Stimulated activated CD4-positive, alpha-beta T cell treated with anti-CD3 and anti-CD28 coated beads, Interleukin-4, amount 100 ng/mL, for 1 hour (primary cell): ENCODE measurements around the gene PDE6B.

Source experiments
- DNase-seq: peaks from one replicate; pipeline ENCODE4 v3.0.0-alpha.2; 2020

The PDE6B gene

DNA sequence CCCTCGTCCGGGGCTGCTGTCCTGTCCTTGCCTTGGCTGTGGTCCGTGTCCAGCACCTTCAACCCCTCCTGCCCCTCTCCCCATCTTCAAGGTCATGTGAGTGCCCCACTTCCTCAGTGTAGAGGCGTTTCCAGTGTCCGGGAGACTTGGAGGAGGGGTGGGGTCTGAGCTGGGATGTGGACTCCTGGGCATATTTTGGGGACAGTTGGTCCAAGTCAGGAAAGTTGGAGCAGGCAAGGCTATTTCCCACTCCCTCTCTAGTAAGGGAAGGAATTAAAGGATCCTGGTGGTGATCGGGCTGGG lies 83.2 kb downstream of the PDE6B start:
- DNase-seq = no peak

DNA sequence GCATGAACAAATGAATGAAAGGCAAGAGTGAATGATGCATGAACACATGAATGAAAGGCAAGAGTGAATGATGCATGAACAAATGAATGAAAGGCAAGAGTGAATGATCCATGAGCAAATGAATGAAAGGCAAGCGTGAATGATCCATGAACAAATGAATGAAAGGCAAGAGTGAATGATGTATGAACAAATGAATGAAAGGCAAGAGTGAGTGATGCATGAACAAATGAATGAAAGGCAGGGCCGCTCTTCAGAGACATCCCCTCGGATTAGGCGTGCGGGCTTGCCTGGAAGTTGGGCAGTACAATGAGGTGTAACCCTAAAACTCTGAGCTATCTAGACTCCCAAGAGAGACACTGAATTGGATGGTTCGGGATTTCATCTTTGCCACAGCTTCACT lies 84.0 kb downstream of the PDE6B start:
- no peak for DNase-seq

DNA sequence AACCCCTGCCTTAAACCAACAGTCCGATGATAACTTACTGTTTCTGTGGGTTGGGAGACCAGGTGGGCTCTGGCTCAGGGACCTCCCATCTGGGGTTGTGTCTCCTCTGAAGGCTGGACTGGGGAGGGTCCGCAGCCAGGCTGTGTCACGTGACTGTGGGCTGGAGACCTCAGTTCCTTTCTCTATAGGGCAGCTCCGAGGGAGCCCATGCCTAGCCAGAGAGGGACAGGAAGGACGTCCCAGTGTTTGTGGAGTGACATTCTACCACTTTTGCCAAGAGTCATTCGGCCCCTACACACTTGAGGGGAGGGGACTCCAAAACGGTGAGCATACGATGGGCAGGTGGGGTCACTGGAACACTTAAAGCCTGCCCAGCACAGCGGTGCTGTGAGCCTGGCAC lies 84.7 kb downstream of the PDE6B start:
- no peak for DNase-seq

DNA sequence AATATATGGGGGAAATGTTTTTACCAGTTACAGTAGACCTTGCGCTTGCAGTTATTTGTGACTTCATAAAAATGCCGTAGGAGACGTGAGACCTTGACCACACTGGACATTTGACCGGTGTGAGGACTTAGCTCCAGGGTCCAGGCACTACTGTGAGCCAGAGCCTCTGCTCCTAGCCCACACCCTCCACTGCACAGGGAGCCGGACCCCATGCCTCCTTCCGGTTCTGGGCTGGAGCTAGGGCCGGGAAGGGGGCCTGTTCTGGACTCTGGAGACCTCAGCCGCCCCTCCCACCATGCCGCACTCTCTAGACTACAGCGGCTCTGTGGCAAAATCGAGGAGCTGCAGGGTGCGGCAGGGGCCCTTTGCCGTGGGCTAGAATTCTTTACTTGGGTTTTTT lies 85.5 kb downstream of the PDE6B start:
- DNase-seq = no peak

DNA sequence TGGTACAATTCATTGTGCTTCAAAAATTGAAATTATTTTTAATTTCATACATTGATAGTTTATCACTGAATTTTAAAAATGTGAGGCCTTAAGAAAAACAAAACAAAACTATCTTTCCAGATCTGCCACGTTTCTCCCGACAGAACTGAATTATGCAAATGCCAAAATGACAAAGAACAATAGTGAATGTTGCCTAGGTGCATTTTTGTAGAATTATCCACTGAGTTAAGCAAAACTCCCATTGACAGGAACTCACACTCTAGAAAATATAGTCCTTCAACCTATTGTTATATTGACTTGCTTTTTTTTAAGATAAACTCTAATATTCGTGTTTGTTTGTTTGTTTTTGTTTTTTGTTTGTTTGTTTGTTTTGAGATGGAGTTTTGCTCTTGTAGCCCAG lies 86.7 kb downstream of the PDE6B start:
- no peak for DNase-seq

DNA sequence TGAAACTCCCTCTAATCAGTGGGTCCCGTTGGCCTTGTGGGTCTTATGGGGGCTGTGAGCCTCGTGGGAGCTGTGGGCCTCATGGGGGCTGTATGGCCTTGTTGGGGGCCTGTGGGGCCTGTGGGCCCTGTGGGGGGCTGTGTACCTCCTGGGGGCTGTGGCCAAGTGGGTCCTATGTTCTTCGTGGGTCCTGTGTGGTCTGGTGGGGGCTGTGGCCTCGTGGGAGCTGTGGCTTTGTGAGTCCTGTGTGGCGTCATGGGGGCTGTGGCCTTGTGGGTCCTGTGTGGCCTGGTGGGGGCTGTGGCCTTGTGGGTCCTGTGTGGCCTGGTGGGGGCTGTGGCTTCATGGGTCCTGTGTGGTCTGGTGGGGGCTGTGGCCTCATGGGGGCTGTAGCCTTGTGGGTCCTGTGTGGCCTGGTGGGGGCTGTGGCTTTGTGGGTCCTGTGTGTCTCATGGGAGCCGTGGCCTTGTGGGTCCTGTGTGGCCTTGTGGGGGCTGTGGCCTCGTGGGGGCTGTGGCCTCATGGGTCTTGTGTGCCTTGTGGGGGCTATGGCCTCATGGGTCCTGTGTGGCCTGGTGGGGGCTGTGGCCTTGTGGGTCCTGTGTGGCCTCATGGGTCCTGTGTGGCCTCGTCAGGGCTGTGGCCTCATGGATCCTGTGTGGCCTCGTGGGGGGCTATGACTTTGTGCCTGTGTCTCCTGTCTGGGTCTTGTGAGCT lies 87.7 kb downstream of the PDE6B start:
- DNase-seq = no peak

DNA sequence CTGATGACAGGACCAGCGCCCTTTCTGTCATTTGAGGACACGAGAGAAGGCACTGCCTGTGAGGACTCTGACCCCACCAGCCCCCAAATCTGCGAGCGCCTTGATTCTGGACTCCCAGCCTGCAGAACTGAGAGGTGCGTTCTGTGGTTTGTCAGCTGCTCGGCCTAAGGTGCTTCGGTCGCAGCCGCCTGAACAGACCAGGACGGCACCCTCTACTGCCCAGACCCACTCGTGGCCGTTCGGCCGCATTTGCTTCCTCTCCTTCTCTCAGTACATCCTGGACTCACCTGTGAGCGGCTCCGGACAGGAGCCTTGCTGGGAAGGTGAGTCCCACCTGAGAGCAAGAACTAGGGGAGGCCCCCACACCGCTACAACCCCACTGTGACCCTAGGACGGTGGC lies 88.7 kb downstream of the PDE6B start:
- DNase-seq = no peak

DNA sequence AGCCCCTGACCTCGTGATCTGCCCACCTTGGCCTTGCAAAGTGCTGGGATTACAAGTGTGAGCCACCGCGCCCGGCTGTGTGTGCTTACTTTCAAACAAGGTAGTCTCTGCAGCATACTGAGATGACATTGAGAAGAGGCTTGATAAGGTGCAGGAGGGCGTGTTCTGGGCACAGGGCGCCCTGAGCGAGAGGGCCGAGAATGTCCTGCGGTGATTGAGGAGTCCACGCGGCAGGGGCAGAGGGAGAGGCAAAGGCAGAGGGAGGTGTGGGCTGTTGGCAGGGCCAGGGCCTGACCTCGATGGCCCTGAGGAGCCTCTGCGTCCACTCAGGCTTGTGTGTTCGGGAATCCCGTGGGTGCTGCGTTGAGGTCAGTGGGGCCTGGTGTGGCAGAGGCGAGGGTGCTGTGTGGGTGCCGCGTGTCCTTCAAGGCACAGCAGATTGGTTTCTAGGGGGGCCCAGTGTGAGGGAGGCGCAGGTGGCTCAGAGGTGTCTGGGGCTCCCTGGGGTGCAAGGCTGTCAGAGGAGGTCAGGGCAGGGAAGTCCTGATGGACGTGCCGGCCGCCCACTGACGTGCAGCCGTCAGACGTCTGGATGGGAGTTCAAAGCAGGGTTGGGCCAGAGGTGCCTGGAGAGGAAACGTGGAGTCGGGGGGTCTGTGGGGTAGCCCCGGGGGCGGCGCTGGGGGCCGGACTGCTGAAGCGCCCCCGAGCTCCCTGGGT lies 92.4 kb downstream of the PDE6B start:
- DNase-seq = no peak

DNA sequence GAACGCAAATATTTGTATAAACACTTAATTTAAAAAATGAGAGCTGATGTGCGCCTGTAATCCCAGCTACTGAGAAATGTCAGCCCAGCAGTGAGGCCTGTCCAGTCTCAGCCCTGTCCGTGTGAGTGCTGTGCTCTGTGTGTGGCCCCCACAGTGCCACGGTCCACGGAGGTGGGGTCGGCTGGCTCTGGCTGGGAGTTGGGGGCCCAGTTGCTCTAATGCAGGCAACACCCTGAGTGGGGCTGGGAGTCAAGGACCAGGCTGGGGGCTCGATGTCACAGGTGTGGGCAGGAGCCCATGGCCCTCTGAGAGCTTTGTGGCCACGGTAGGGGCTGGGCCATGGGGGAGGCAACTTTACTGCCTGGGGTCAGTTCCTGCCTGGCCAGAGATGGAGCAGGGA lies 93.1 kb downstream of the PDE6B start:
- no peak for DNase-seq
